ENCODE results near the gene TTC12.

Gene TTC12, protein sequence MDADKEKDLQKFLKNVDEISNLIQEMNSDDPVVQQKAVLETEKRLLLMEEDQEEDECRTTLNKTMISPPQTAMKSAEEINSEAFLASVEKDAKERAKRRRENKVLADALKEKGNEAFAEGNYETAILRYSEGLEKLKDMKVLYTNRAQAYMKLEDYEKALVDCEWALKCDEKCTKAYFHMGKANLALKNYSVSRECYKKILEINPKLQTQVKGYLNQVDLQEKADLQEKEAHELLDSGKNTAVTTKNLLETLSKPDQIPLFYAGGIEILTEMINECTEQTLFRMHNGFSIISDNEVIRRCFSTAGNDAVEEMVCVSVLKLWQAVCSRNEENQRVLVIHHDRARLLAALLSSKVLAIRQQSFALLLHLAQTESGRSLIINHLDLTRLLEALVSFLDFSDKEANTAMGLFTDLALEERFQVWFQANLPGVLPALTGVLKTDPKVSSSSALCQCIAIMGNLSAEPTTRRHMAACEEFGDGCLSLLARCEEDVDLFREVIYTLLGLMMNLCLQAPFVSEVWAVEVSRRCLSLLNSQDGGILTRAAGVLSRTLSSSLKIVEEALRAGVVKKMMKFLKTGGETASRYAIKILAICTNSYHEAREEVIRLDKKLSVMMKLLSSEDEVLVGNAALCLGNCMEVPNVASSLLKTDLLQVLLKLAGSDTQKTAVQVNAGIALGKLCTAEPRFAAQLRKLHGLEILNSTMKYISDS
- 16.7 to 45.0 (median 31.8) reads per million in 4 experiments for total RNA-seq

DNA sequence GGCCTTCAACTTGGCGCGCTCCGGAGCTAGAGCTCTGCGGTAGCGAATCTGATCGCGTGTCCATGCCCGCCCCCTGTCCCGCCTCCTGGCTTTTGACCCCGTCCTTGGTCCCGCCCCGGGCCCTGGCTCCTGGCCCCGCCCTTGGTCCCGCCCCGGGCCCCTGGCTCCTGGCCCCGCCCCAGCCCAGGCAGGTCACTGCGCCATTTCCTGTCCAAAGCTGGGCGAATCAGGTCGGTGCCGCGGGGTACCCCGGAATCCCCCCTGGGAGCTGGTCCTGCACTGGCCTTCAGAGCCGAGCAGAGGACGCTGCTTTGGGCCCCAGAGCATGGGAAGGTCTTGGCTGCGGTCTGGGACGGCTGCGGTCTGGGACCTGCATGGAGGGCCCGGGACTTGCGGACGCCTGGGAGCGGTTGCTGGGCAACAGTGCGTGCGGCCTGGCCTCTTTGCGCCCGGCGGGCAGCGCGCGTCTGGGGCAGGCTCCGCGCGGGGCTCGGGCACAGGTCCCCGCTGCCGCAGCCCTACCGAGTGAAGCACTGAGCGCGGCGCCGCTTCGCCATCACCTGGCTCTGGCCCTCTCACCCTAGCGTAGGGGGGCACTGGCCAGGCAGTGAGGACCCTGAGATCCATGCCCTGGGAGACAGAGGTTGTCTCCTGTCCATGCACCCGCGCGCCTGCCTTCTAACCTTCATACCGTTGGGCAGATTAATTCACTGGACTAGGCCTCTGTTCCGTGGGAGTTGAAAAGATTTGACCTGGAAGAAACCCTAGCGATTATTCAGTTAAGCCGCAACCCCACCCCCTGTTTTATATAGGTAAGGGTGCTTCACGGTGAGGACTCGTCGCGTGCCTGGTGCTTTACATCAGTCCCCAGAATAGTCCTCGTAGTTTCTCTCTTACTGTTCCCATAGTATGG lies at the start of gene TTC12:
Gene TTC12, plus strand, starts transcription at position 195 of the 913 bp plus-strand sequence. CDS start 1,675 bp downstream, outside the sequence.
- peak; percentile 70 for DNase-seq

DNA sequence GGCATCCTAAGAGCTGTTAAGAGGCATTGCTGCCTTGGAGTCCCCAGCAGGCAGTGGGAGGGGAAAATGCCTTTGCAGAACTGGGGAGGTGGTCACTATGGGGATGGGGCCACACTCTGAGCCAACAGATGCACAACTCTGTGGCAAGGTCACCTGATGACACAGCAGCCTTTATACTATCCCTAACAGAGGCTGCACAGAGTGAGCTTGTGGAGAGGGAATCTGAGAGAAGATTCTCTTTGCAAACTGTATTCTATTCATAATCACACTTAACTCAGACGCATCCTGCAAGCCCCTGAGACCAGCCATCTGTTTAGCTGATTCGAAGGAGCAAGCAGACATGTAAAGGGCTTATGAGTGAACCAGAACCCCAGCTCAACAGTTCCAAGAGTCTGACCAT lies 49.0 kb upstream of the TTC12 start:
- DNase-seq, result no peak

DNA sequence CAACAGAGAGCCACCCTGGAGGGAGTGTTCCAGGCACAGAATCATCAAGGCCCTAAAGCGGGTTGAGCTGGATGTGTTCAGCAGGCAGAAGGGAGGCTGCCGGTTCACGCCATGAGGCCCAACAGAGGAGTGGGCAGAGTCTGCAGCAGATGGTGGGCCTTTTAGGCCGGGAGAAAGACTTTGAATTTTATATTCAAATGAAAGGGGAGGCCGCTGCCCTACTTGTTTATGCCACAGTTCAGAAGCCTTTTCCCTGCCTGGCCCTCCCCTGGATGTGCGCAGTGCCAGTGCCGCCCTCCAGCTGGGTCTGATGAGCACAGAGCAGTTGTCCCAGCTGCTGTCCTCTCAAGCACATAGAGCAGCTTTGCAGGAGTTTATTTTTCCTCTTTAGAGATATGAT lies 46.9 kb upstream of the TTC12 start:
- no peak for DNase-seq

DNA sequence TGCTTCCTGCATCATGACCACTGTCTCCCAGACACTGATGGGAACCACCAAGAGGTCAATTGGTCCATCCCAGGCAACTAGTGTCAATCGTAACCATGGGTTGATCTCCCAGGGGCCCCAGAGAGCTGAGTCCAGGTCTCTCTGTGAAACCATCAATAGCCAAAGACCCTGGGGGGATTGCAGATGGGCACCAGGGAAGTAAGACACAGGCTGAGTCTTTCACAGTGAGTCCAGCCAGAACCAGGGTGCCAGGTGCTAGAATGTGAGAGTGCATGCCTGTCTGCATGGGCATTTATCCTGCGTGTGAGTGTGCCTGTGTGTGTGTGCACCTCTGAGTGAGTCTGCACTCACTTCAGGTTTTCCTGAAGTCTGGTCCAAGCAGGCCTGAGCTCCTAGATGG lies 45.3 kb upstream of the TTC12 start:
- DNase-seq, result no peak

DNA sequence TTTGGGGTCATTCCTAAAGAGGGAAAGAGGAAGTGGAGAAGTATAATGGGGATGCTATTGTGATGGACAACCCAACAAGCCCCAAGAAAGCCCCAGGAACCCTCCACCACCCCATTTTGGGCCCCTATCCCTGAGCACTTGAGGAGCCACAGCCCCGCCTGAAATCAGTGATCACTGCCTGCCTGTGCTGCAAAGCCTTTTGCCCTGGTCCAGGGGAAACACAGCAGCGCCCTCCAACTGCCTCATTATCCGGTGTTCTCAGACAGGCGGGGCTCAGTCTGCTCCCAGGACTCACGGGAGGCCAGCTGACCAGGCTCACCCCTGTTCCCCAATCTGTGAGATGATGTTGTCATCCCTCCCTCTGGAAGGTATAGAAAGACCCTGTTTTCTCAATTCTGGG lies 44.7 kb upstream of the TTC12 start:
- DNase-seq, result no peak

DNA sequence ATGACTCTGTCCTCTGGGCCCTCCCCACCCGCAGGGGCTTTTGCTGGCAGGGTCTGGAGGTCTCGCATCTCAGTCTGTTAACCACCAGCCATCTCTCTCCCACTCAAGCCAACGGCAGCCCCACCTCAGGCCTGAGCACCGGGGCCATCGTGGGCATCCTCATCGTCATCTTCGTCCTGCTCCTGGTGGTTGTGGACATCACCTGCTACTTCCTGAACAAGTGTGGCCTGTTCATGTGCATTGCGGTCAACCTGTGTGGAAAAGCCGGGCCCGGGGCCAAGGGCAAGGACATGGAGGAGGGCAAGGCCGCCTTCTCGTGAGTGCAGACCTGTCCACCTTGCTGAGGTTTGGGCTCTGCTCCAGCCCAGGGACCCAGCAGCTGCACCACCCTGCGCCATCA lies 44.3 kb upstream of the TTC12 start:
- no peak for DNase-seq

DNA sequence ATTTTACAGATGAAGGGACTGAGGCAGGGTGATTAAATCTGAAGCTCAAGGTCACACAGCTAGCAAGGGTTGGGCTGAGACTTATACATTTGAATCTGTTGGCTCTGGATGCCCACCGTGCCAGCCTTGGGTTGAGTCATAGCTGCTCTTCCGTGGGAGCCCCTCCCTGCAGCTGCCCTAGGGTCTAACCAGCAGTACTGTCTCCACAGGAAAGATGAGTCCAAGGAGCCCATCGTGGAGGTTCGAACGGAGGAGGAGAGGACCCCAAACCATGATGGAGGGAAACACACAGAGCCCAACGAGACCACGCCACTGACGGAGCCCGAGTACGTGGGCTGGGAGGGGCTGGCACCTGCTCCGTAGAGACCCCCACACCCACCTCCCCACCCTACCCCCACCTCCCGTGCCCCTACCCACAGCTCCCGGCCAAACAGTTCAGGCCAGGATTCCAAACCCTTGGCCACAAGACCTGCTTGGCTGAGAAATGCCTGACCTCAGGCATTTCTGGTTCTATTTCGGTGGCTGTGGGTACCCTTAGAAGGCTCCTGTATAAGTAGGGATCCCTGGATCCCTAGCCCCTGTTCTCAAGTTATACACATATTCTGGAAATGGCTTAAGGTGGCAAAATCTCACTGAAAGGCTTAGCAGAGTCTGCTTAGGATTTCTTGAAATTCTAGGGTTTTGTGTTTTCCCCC lies 42.7 kb upstream of the TTC12 start:
- no peak for DNase-seq

DNA sequence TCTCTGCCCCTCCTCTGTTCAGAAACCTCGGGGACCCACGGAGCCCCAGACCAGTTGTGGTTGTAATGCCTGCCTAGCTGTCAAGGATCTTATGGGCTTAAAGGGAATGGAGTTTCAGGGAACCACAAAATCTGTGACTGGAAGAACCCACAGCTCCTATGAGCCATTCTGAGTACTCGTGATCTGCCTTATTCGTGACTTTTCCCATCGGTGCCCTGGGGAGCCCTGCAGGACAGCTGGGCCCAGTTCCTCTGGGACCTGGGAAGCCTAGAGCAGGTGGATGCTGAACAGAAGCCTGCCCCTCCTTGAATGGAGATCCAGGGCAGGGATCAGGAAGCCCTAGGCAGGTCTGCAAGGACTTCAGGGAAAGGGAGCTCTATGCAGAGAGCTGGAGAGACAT lies 42.1 kb upstream of the TTC12 start:
- DNase-seq, result no peak

DNA sequence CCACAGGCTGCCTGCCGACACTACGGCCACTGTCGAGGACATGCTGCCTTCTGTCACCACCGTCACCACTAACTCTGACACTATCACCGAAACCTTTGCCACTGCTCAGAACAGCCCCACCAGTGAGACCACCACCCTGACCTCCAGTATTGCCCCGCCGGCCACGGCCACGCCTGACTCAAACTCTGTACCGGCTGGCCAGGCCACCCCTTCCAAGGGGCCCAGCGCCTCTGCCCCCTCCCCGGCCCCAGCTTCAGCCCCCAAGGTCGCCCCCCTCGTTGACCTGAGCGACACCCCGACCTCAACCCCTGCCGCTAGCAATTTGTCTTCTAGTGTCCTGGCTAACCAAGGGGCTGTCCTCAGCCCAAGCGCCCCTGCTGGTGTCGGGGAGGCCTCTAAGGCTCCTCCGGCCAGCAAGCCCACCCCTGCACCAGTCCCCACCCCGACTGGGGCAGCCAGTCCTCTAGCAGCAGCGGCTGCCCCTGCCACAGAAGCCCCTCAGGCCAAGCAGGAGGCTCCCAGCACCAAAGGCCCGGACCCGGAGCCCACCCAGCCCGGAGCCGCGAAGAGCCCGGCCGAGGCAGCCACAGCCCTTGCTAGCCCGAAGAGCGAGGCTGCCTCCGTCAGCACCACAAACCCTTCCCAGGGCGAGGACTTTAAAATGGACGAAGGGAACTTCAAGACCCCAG lies 41.3 kb upstream of the TTC12 start:
- no peak for DNase-seq

DNA sequence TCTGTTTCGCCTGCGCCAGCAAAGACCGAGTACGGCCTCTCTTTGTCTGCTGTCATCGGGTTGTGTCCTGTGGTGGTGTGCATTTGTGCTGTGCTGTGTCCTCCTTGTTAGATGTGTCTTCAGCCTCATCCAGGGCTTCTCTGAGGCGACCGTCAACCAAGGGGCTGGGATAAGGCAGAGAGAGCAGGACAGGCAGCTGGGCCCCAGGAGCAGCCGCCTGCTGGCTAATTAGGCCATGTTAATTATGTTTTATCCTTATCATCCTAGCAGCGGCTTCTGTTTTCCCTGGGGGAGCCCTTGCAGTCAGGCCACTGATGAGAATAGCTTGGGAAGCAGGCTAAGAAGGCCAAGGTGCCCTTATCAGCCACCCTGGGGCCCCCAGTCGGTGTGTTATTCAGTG lies 40.7 kb upstream of the TTC12 start:
- DNase-seq, result no peak

DNA sequence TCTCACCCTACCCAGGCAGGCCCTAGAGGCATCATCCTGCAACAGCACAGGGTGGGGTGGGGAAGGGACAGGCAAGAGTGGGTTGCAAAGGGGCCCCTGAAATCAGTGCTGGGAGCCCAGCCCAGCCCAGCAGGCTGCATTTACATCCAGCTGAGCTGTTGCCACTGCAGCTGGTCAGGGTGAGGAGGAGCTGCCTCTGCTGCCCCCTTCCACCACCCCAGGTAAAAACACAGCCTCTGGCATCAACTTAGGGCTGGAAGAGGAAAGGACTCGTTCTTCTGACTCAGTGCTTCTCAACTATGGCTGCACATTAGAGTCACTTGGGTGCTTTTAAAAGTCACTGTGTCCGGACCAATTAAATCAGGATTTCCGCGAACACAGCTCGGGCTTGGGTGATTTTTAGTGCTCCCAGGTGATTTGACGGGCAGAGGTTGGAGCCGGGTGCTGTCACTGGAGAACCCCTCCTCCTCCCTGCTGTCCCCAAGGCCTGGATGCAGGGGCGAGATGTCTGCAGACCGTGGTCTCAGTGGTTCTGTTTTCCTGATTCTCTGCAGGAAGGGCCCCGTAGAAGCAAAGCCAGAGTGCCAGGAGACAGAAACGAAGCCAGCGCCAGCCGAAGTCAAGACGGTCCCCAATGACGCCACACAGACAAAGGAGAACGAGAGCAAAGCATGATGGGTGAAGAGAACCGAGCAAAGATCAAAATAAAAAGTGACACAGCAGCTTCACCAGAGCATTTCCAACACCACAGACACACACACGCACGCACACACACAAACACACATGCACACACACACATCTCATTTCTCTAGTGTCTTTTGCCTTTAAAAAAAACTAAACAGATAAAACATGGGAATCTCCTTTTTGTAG lies 39.4 kb upstream of the TTC12 start:
- DNase-seq, result no peak

DNA sequence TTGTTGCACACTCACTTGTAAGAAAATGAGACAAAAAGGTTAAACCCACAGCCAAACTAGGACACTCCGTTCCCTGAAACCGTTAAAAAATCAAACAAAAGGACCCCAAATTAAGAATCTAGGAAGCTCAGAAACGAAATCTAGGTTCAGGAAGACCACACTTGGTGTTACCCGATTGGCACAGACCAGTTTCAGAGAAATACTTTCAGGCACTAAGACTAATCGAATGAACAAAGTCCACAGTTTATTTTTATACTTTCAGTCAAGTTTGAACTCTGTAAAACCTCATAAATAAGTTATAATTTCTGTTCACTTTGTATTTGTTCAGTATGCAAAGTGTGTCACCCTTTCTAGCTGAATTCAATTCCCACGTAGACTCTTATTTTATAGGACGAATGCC lies 38.8 kb upstream of the TTC12 start:
- DNase-seq, result no peak

DNA sequence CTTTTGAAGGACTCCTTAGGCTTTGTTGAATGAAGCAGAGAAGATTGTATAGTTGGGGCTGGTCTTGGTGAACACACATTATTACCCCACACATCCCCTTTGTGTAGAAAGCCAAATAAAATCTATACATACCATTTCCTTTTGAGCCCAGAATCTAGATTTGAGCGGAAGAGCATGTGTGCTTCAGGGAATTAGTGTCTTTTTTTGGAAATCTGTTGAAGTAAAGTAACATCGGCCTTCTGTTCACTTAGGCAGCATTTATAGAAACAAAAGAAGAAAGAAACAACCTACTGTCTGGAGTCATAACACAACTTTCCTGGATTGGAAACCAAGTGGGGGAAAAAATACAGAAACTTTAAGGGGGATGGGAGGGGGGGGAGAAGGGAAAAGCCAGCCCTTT lies 37.9 kb upstream of the TTC12 start:
- DNase-seq, result no peak

DNA sequence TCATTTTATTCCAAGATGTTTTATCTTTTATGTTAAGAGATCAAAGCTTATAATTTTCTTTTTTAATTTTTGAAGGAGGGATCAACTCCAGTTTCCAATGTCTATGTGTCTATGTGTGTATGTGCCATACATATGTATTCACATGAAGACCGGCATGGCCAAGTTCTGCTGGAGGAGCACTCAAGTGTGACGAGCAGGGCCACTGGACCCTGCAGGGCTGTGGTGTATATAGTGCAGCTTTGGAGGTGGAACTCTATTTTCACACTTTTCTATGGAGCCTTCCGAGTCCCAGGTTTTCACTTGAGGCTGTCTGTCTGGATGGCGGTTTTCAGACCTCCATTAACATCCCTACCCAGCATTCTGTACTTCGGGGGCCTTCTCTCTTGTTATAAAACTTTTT lies 36.5 kb upstream of the TTC12 start:
- no peak for DNase-seq

DNA sequence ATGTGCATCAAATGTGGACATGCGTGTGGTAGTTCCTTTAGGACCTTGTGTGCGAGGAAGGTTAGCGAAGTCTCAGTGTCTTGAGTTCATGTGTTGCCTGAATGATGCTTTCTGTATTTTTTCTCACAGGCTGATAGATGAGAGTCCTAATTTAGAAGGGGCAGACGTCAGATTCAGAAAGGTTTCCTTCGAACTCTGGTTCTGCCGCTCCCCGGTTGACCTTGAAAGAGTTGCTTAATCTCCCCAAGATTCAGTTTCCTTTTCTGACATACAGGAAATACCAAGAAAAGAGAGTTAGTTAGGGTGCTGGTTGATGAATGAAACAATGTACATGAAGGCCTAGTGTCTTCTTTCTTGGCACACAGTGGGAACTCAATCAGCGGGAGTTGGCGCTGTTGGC lies 35.9 kb upstream of the TTC12 start:
- DNase-seq, result no peak

DNA sequence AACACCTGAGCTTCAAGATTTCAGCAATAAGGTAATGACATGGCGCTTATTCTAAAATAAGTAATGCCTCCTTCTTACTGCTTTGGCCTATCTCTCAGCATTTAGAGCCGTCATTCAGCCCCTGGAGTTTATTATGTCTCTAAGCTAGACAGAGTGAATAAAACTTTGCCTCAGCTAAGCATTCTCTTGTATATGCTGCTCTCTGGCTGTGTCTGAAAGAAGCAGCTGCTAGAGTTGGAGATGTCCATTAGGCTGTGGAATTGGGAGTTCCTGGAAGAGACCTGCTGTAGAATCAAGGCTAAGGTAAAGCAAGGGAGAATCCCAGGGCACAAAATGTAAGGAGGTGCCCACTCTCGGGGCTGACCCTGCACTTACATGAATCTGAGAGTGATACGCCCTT lies 35.5 kb upstream of the TTC12 start:
- DNase-seq, result no peak

DNA sequence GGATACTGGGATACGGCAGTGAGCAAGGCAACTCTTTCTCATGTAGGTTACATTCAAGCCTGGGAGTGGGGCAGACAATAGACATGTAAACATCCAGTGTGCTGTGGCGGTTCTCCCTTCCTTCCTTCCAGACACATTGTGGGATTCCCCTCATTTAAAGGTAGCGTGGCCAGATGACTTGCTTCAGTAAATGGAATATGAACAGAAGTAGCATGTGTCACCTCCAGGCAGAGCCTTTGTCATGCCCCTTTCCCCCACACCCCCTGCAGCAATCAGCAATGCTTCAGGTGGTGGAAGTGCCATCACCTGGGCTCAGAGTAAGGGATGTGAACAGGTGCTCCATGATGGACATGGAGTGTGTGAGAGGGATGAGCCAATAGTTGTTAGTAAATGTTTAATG lies 34.8 kb upstream of the TTC12 start:
- DNase-seq, result no peak

DNA sequence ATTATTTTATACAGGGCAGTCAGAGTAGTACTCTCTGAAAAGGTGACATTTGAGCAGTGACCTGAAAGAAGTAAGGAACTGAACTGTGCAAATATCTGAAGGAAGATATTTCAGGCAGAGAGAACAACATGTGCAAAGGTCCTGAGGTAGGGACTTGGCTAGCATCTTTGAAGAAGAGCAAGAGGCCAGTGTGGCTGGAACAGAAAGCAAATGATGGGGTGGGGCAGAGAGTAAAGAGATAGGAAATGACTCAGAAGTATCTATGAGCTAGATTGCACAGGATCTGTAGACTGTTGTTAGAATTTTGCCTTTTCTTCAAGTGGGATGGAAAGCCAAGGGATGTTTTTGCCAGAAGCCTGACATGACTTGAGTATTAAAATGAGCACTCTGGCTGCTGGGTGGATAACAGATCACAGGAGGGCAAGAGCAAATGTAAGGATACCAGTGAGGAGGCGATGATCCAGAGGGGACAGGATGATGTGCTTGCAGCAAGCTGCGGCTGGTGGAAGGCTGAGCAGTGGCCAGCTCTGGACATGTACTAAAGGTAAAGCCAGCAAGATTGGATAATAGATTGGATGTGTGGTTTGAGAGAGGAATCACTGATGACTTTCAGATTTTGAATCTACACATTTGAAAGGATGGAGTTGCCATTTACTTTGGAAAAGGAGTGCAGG lies 33.2 kb upstream of the TTC12 start:
- DNase-seq, result no peak

DNA sequence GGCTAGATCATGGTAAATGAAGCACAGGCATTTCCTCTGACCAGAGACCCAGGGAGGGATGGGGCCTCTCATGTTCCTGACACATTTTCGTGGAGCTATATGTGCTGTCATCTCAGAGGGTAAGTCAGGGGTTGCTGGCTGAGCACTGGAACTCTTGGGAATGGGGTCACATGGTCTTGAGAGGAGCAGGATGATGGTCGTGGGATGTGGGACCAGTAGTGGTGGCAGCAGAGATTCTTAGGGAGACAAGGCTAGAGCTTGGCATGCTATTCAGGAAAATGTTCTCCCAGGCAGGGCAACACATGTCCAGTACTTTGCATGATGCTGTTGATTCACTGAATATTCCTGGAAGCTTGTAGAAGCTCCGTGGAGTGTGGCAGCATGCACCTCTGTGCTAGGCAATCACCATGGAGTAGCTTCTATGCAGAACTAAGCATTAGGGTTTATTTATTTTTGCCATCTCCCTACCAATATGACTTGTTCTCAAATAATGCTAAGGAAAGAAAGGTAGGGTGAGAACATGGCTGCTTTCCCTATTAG lies 31.4 kb upstream of the TTC12 start:
- DNase-seq, result no peak

DNA sequence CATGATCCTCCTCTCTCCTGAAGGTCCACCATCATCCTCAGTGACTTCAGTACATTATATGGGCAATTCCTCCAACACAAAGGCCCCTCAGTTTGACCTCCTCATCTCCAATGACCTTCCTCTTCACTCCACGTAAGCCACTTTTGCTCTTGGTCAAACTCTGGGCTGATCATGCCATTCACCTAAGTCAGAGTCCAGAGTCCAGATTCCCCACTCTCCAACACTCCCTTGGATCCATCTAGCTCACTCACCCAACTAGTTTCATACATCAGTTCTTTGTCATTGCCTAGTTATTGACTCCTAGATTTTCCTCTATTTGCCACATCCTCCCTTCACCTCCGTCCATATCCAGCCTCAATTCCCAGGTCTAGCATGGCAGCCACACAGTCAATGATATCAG lies 30.5 kb upstream of the TTC12 start:
- DNase-seq, result no peak
